K562 (cell line): ENCODE results near the gene TXNRD2. TPM values are rescaled to one million over a fixed set of nuclear protein-coding genes. Genes with fewer than 3 reads are reported as not detected.

ENCODE experiments used
- ATAC-seq: fragments of 200-7000 bp; cut with Tn5 transposase; 3 replicates; pipeline ENCODE4 v1.9.1; 2020; ENCODE audit warnings: moderate library complexity
- BruUV-seq: library from RNA; stranded (reverse); fragments of 400-500 nt; replicated peaks from 2 replicates; lab custom pipeline; 2021; lab: Mats Ljungman, UMichigan
- CTCF ChIA-PET: fragments of 300-600 bp; formaldehyde crosslinking; extraction: SDS; loops from one replicate; lab custom pipeline; 2021; ENCODE audit warnings: low intra/inter-chr PET ratio; lab: Yijun Ruan, JAX
- POLR2A ChIA-PET: fragments of 300-600, 350-650 bp; sonication (Branson Sonifier 250); formaldehyde crosslinking; extraction: SDS; loops from one replicate; lab custom pipeline; 2021; ENCODE audit warnings: antibody characterized with exemption, inconsistent platforms; lab: Yijun Ruan, JAX
- DNase-seq, 4 experiments: peaks; one replicate each; pipeline versions ENCODE4 v3.0.0 to v3.0.0-alpha.2; 2011 to 2018; ENCODE audit warnings: low spot score in 3 of 4, mixed read lengths in 3 of 4; ENCODE audit errors: extremely low read depth in 1 of 4
- FAIRE-seq: peaks from 2 replicates; lab custom pipeline; 2011; peaks lifted over from hg19 to GRCh38; lab: Jason Lieb, UNC
- H2AFZ ChIP-seq: 2 replicates; pipeline ENCODE4 v1.6.0; 2011; ENCODE audit warnings: low read depth, low read length, control low read depth, inconsistent platforms
- H3K27ac ChIP-seq: fragments of 200-600 bp; 3 replicates; pipeline ENCODE4 v1.8.0; 2011; ENCODE audit warnings: low read depth, mild to moderate bottlenecking, control low read depth, inconsistent platforms, low read length, moderate library complexity, mixed read lengths; ENCODE audit errors: extremely low read depth
- H3K27me3 ChIP-seq, 2 experiments: fragments of 300-600 bp in 1 of 2; 2 replicates in 1 of 2; 3 replicates in 1 of 2; pipeline versions ENCODE4 v1.6.0 to v1.8.0; 2011; ENCODE audit warnings: inconsistent platforms in 2 of 2, low read length in 2 of 2, mild to moderate bottlenecking in 1 of 2, mixed read lengths in 1 of 2, moderate library complexity in 1 of 2; ENCODE audit not compliant: control insufficient read depth in 2 of 2, insufficient read depth in 2 of 2
- H3K36me3 ChIP-seq: fragments of 300-600 bp; 3 replicates; pipeline ENCODE4 v1.8.0; 2011; ENCODE audit warnings: mild to moderate bottlenecking, low read length, inconsistent platforms; ENCODE audit not compliant: control insufficient read depth, insufficient read depth
- H3K4me1 ChIP-seq, 2 experiments: fragments of 200-600 bp in 1 of 2; replicated peaks in 1 of 2; 2 replicates in 1 of 2; 3 replicates in 1 of 2; pipeline versions ENCODE4 v1.5.1 to v1.8.0; 2011; ENCODE audit warnings: inconsistent platforms in 2 of 2, low read length in 2 of 2, mild to moderate bottlenecking in 1 of 2, mixed read lengths in 1 of 2, moderate library complexity in 1 of 2; ENCODE audit not compliant: control insufficient read depth in 2 of 2, insufficient read depth in 2 of 2
- H3K4me2 ChIP-seq: 2 replicates; pipeline ENCODE4 v1.6.1; 2011; ENCODE audit warnings: low read length, control low read depth, inconsistent platforms, mixed read lengths; ENCODE audit not compliant: insufficient read depth
- H3K4me3 ChIP-seq: fragments of 200-600 bp; sonication (generic), shearing (Covaris generic); 2 replicates; pipeline ENCODE4 v1.5.1; 2016; ENCODE audit warnings: control low read depth, inconsistent platforms
- H3K79me2 ChIP-seq: fragments of 200-600 bp; 3 replicates; pipeline ENCODE4 v1.8.0; 2011; ENCODE audit warnings: low read length, inconsistent platforms; ENCODE audit not compliant: control insufficient read depth, insufficient read depth
- H3K9ac ChIP-seq, 2 experiments: 2 replicates each; pipeline versions ENCODE4 v1.6.0 to v1.6.1; 2011; ENCODE audit warnings: low read depth in 2 of 2, low read length in 2 of 2, control low read depth in 1 of 2, inconsistent platforms in 1 of 2, mild to moderate bottlenecking in 1 of 2, mixed read lengths in 1 of 2; ENCODE audit not compliant: insufficient read depth in 1 of 2
- H3K9me1 ChIP-seq: one replicate; pipeline ENCODE4 v1.6.0; 2011; ENCODE audit warnings: inconsistent platforms, mild to moderate bottlenecking, low read length, moderate library complexity; ENCODE audit not compliant: control insufficient read depth, insufficient read depth
- H3K9me3 ChIP-seq: replicated peaks from 2 replicates; pipeline ENCODE4 v1.5.1; 2011; ENCODE audit warnings: low read depth, low read length, inconsistent platforms; ENCODE audit not compliant: control insufficient read depth, insufficient read depth
- H4K20me1 ChIP-seq: replicated peaks from 2 replicates; pipeline ENCODE4 v1.6.1; 2011; ENCODE audit warnings: low read length, inconsistent platforms, mixed read lengths; ENCODE audit not compliant: control insufficient read depth, insufficient read depth
- FIP1L1 ChIP-seq: fragments of 200-400 bp; formaldehyde crosslinking; IDR thresholded peaks from 2 replicates; pipeline ENCODE4 v1.6.1; 2018; ENCODE audit warnings: mild to moderate bottlenecking, low read depth, low read length; ENCODE audit not compliant: poor library complexity, severe bottlenecking
- HOMEZ ChIP-seq: fragments of 250-450 bp; sonication (Bioruptor Pico); IDR thresholded peaks from 2 replicates; pipeline ENCODE4 v1.4.0; 2020; ENCODE audit warnings: mild to moderate bottlenecking, moderate library complexity
- NR2F6 ChIP-seq: fragments of 450-650 bp; formaldehyde crosslinking; IDR thresholded peaks from 2 replicates; pipeline ENCODE4 v1.4.0; 2020; ENCODE audit warnings: mild to moderate bottlenecking
- PHF8 ChIP-seq: fragments of 200-600 bp; sonication (generic); IDR thresholded peaks from 2 replicates; pipeline ENCODE4 v1.6.1; 2012; ENCODE audit warnings: mixed run types, mild to moderate bottlenecking, inconsistent platforms, low read length, moderate library complexity, borderline replicate concordance
- POLR2B ChIP-seq: fragments of 450-650 bp; IDR thresholded peaks from 2 replicates; pipeline ENCODE4 v1.6.1; 2018; ENCODE audit warnings: low read depth; ENCODE audit not compliant: partially characterized antibody
- RBM39 ChIP-seq: fragments of 200-400 bp; formaldehyde crosslinking; optimal IDR thresholded peaks from 2 replicates; pipeline ENCODE3; 2018; ENCODE audit warnings: low read depth, low read length
- SIX5 ChIP-seq, 2 experiments: IDR thresholded peaks; 2 replicates each; pipeline ENCODE4 v1.6.1; 2011; ENCODE audit warnings: low read length in 2 of 2, borderline replicate concordance in 1 of 2, low read depth in 1 of 2, mild to moderate bottlenecking in 1 of 2, moderate library complexity in 1 of 2; ENCODE audit not compliant: insufficient read depth in 1 of 2
- TCF3 ChIP-seq: sonication (generic); formaldehyde crosslinking; IDR thresholded peaks from 2 replicates; pipeline ENCODE4 v1.4.0; 2020; ENCODE audit warnings: mild to moderate bottlenecking, missing genetic modification reagents
- ZKSCAN1 ChIP-seq: fragments of 150-350 bp; IDR thresholded peaks from 2 replicates; pipeline ENCODE4 v1.6.1; 2016; ENCODE audit warnings: low read depth, low read length
- ZNF551 ChIP-seq: fragments of 250-450 bp; sonication (Bioruptor Pico); IDR thresholded peaks from 2 replicates; pipeline ENCODE4 v1.5.0; 2021; ENCODE audit warnings: mild to moderate bottlenecking, moderate library complexity
- ZNF561 ChIP-seq: fragments of 450-650 bp; formaldehyde crosslinking; conservative IDR thresholded peaks from 2 replicates; pipeline ENCODE4 v1.4.0; 2020; ENCODE audit warnings: mild to moderate bottlenecking, moderate library complexity
- WGBS: fragments of 100-300 bp; shearing (Covaris generic); methylation state at CpG from one replicate; pipeline ENCODE4 v1.1.6; 2016; ENCODE audit warnings: low coverage, mixed read lengths; ENCODE audit not compliant: insufficient coverage; ENCODE audit errors: missing lambda C conversion rate; 5-methylcytosine and 5-hydroxymethylcytosine counted together
- in situ Hi-C: fragments of 300-500 bp; cut with MboI; formaldehyde crosslinking; loops from 4 replicates; pipeline ENCODE4 v1.15.0; 2018; ENCODE audit warnings: inconsistent platforms, mixed read lengths
- intact Hi-C: fragments of 100-400 bp; cut with micrococcal nuclease; formaldehyde crosslinking; loops from 2 replicates; pipeline ENCODE4 v1.14.2; 2022
- polyA plus RNA-seq, 8 experiments: library from polyadenylated mRNA; depleted of rRNA in 4 of 8; stranded (reverse) in 5 of 8; unstranded in 3 of 8; fragments of >200 nt; fragmentation: Nextera tagmentation in 2 of 8; fragmentation: Illumina TruSeq in 1 of 8; extraction: Ambion mirVana in 2 of 8; extraction: Trizol in 1 of 8; gene quantifications; 2 replicates each; pipeline versions ENCODE4 v1.2.1 to v1.2.3, GENCODE V29; 2011 to 2014; ENCODE audit warnings: inconsistent platforms in 1 of 8, missing spikeins in 1 of 8
- total RNA-seq, 7 experiments: library from RNA; depleted of rRNA in 6 of 7; stranded (reverse); fragments of >200 nt in 6 of 7; fragmentation: Illumina TruSeq in 2 of 7; extraction: Trizol in 2 of 7; gene quantifications; 2 replicates each; pipeline versions ENCODE4 v1.2.1 to v1.2.3, GENCODE V29; 2011 to 2021; ENCODE audit warnings: low replicate concordance in 1 of 7
- TF ChIP-seq, protein P1 (sequence below): fragments of 450-650 bp; formaldehyde crosslinking; IDR thresholded peaks from 2 replicates; pipeline ENCODE4 v1.4.0; 2022; ENCODE audit warnings: missing genetic modification characterization
- TF ChIP-seq, protein P2 (sequence below), 2 experiments: fragments of 250-450 bp in 1 of 2; fragments of 450-650 bp in 1 of 2; sonication (Bioruptor Pico) in 1 of 2; IDR thresholded peaks; 2 replicates each; pipeline versions ENCODE4 v1.6.1 to v1.8.0; 2016 to 2021; ENCODE audit warnings: mild to moderate bottlenecking in 2 of 2, moderate library complexity in 2 of 2, missing compliant biosample characterization in 1 of 2, missing genetic modification characterization in 1 of 2
- TF ChIP-seq, protein P3 (sequence below): fragments of 250-450 bp; sonication (Bioruptor Pico); IDR thresholded peaks from 2 replicates; pipeline ENCODE4 v1.8.0; 2022; ENCODE audit warnings: inconsistent platforms

The TXNRD2 gene
- total and polyA plus RNA-seq, 9 of the 15 experiments (the other 6 are each of a cell fraction or from before 2014, with no cell fraction given) = 3.3 to 80.2 (median 49.4) TPM

DNA sequence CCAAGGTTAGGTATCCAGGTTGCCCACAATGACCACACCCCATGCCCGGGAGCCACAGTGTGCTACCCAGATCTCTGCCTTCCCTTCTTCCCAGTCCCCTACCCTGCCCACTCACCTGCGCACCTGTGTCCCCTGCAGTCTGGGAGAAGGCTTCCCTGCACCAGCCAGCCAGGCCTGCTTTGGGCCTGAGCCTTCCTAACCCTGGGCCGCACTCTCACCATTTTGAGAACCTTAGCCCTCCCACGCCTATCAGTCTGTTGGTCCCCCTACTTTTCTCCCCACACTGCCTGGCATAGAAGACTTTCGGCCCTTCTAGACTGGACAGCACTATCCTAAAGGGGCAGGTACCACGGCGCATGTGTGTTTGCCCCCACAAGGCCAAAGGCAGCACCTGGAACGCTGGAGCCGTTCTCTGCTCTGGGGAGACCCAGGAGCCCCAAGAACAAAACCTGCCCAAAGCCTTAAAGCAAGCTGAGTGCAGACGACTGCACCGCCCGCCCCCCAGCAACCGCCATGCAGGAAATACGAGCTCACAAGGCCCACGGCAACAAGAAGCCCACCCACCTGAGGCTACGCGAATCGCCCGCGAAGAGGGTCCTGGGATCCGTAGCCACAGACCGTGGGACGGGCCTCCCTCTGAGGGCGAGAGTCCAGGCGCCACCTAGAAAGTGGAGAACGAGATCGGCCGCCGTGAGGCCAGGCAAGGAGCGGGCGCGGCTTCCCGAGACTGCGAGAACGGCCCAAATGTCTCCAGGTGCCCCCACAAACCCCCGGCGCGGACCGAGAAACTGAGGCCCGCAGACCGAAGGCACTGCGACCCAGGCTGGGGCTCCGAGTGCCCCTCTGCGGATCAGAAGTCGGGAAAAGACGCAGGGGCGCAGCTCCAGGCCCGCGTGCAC is 87.5 kb downstream of the TXNRD2 start:
- peak overlapping the region; percentile 86 to 99 for H3K9ac ChIP-seq
- peaks cover 68% of the 10 kb centered on the region for H3K79me2 ChIP-seq
- ChIA-PET POLR2A (interaction anchor here (0.6 to 3.9 kb wide), 36 partner anchors 7 to 1591 kb away, joined by 3 to 60 read pairs (median 4); partner anchors contain the start of genes CDC45 and GP1BB), CTCF (interaction anchor here (0.6 kb wide), 1 partner anchor 822 kb away, joined by 3 read pairs; no protein-coding TSS in a partner anchor)
- peaks cover 19% of the 10 kb centered on the region for H3K9me1 ChIP-seq
- peak; percentile 44 to 79 (median 72) for DNase-seq
- no peaks in the 10 kb centered on the region for H3K27me3 ChIP-seq
- H2AFZ ChIP-seq = peak overlapping the region; percentile 90
- H3K4me2 ChIP-seq = peak overlapping the region; percentile 94
- intact Hi-C loops = loop anchor here (1.0 to 10.0 kb wide), 8 partner anchors 37 to 263 kb away; partner anchors contain the start of genes GP1BB, RANBP1, TANGO2 and TRMT2A
- WGBS = under 1% methylated on average over 49 of the region's 49 CpGs
- no peak for FAIRE-seq
- peak overlapping the region; percentile 77 for H3K27ac ChIP-seq
- H3K4me3 ChIP-seq = peak overlapping the region; percentile 62
- ATAC-seq = peak; percentile 53
- H4K20me1 ChIP-seq = peaks cover 39% of the 10 kb centered on the region; the same call in 1 of the 2 replicates
- BruUV-seq = no TSS peak
- in situ Hi-C loops = no loop called here
- H3K9me3 ChIP-seq = no peaks in the 10 kb centered on the region
- peaks cover 39% of the 10 kb centered on the region for H3K36me3 ChIP-seq
- peaks cover 23 to 63% of the 10 kb centered on the region in 2 experiments for H3K4me1 ChIP-seq
- no peak for TF ChIP-seq RBM39
- TF ChIP-seq, protein P1, sequence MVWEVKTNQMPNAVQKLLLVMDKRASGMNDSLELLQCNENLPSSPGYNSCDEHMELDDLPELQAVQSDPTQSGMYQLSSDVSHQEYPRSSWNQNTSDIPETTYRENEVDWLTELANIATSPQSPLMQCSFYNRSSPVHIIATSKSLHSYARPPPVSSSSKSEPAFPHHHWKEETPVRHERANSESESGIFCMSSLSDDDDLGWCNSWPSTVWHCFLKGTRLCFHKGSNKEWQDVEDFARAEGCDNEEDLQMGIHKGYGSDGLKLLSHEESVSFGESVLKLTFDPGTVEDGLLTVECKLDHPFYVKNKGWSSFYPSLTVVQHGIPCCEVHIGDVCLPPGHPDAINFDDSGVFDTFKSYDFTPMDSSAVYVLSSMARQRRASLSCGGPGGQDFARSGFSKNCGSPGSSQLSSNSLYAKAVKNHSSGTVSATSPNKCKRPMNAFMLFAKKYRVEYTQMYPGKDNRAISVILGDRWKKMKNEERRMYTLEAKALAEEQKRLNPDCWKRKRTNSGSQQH (CRISPR knock-in tag) = peak; percentile 94; the same call in 1 of the 2 replicates
- peak in 1 of 2 experiments; percentile 18; a peak in 1 of 4 replicates for TF ChIP-seq SIX5 (IDR thresholded peaks at IDR 0.05; ENCODE audit: borderline replicate concordance in 1 of 2, insufficient read depth in 1 of 2, low read depth in 1 of 2, low read length in 2 of 2)
- TF ChIP-seq PHF8 = peak; percentile 74
- TF ChIP-seq, protein P2, sequence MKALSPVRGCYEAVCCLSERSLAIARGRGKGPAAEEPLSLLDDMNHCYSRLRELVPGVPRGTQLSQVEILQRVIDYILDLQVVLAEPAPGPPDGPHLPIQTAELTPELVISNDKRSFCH (CRISPR knock-in tag; IDR thresholded peaks at IDR 0.05) = no peak
- TF ChIP-seq, protein P2 (tag; IDR thresholded peaks at IDR 0.05) = no peak
- no peak for TF ChIP-seq ZKSCAN1
- TF ChIP-seq ZNF561 (CRISPR knock-in tag) = 0 out of 2 replicates have a peak, but pooled peaks have one; percentile 40
- TF ChIP-seq HOMEZ (CRISPR knock-in tag) = peak; percentile 78
- TF ChIP-seq TCF3 (CRISPR knock-in tag) = no peak
- no peak for TF ChIP-seq ZNF551 (CRISPR knock-in tag)
- TF ChIP-seq FIP1L1 = no peak
- TF ChIP-seq NR2F6 = 0 out of 2 replicates have a peak, but pooled peaks have one; percentile 11
- TF ChIP-seq, protein P3, sequence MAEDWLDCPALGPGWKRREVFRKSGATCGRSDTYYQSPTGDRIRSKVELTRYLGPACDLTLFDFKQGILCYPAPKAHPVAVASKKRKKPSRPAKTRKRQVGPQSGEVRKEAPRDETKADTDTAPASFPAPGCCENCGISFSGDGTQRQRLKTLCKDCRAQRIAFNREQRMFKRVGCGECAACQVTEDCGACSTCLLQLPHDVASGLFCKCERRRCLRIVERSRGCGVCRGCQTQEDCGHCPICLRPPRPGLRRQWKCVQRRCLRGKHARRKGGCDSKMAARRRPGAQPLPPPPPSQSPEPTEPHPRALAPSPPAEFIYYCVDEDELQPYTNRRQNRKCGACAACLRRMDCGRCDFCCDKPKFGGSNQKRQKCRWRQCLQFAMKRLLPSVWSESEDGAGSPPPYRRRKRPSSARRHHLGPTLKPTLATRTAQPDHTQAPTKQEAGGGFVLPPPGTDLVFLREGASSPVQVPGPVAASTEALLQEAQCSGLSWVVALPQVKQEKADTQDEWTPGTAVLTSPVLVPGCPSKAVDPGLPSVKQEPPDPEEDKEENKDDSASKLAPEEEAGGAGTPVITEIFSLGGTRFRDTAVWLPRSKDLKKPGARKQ (CRISPR knock-in tag) = no peak
- no peak for TF ChIP-seq POLR2B
